GM23338 (cell line): Measurements from ENCODE around the gene SERPINA1. TPM values are rescaled to one million over a fixed set of nuclear protein-coding genes. Genes with fewer than 3 reads are reported as not detected.
"Not testable (repeated sequence)": the region's sequence is repeated elsewhere in the genome, so short reads cannot be mapped to it uniquely, and the experiment has no call there.

Experiments used
- ATAC-seq: fragments of 200-7000 bp; cut with Tn5 transposase; 3 replicates; pipeline ENCODE4 v1.9.1; 2020
- DNase-seq: peaks from one replicate; pipeline ENCODE4 v3.0.0-alpha.2; 2015; ENCODE audit warnings: low spot score
- H2AFZ ChIP-seq: fragments of 200-600 bp; sonication (generic); 2 replicates; pipeline ENCODE4 v1.8.0; 2016; ENCODE audit warnings: antibody characterized with exemption, mild to moderate bottlenecking, moderate library complexity
- H3F3A ChIP-seq: fragments of 200-600 bp; sonication (generic); replicated peaks from 2 replicates; pipeline ENCODE4 v1.8.0; 2017; ENCODE audit warnings: antibody characterized with exemption, mixed run types, low read depth
- H3K27ac ChIP-seq: fragments of 200-600 bp; sonication (generic); 2 replicates; pipeline ENCODE4 v1.6.1; 2016; ENCODE audit warnings: low read depth
- H3K27me3 ChIP-seq: fragments of 200-600 bp; sonication (generic); 2 replicates; pipeline ENCODE4 v1.8.0; 2016; ENCODE audit warnings: mild to moderate bottlenecking, mixed run types, moderate library complexity; ENCODE audit not compliant: insufficient read depth
- H3K36me3 ChIP-seq: fragments of 200-600 bp; sonication (generic); 2 replicates; pipeline ENCODE4 v1.8.0; 2016; ENCODE audit warnings: mild to moderate bottlenecking; ENCODE audit not compliant: insufficient read depth
- H3K4me1 ChIP-seq: fragments of 200-600 bp; sonication (generic); 2 replicates; pipeline ENCODE4 v1.8.0; 2016; ENCODE audit warnings: mild to moderate bottlenecking, moderate library complexity; ENCODE audit not compliant: insufficient read depth
- H3K4me2 ChIP-seq: fragments of 200-600 bp; sonication (generic); 2 replicates; pipeline ENCODE4 v1.7.1; 2017; ENCODE audit warnings: mixed run types
- H3K4me3 ChIP-seq: fragments of 200-600 bp; sonication (generic); 2 replicates; pipeline ENCODE4 v1.6.1; 2016; ENCODE audit warnings: mixed run types
- H3K79me2 ChIP-seq: fragments of 200-600 bp; sonication (generic); replicated peaks from 2 replicates; pipeline ENCODE4 v1.8.0; 2017; ENCODE audit warnings: mild to moderate bottlenecking; ENCODE audit not compliant: insufficient read depth
- H3K9me2 ChIP-seq: fragments of 200-600 bp; sonication (generic); 2 replicates; pipeline ENCODE4 v1.8.0; 2017; ENCODE audit not compliant: insufficient read depth
- H4K20me1 ChIP-seq: fragments of 200-600 bp; sonication (generic); replicated peaks from 2 replicates; pipeline ENCODE4 v1.8.0; 2017; ENCODE audit warnings: mild to moderate bottlenecking; ENCODE audit not compliant: insufficient read depth
- H3K27ac Mint-ChIP-seq: 2 replicates; pipeline ENCODE4 v1.8.0; 2020; ENCODE audit warnings: inconsistent platforms, mild to moderate bottlenecking, moderate library complexity, mixed read lengths
- H3K27me3 Mint-ChIP-seq: 3 replicates; pipeline ENCODE4 v1.8.0; 2022; ENCODE audit warnings: low read depth, mild to moderate bottlenecking, moderate library complexity, mixed read lengths, inconsistent platforms; ENCODE audit not compliant: insufficient read depth, poor library complexity
- H3K36me3 Mint-ChIP-seq: 3 replicates; pipeline ENCODE4 v1.8.0; 2021; ENCODE audit warnings: low read depth, mild to moderate bottlenecking, inconsistent platforms, moderate library complexity, mixed read lengths
- H3K4me1 Mint-ChIP-seq: 3 replicates; pipeline ENCODE4 v1.8.0; 2020; ENCODE audit warnings: mild to moderate bottlenecking, inconsistent platforms, mixed read lengths
- H3K4me3 Mint-ChIP-seq: 3 replicates; pipeline ENCODE4 v1.8.0; 2021; ENCODE audit warnings: moderate library complexity, mild to moderate bottlenecking, inconsistent platforms, mixed read lengths
- H3K9me3 Mint-ChIP-seq: 3 replicates; pipeline ENCODE4 v1.8.0; 2020; ENCODE audit warnings: moderate library complexity, mild to moderate bottlenecking, inconsistent platforms, mixed read lengths
- CREB1 ChIP-seq: fragments of 250-450 bp; sonication (Bioruptor Pico); IDR thresholded peaks from 2 replicates; pipeline ENCODE4 v1.5.0; 2020; ENCODE audit warnings: low read depth, mild to moderate bottlenecking, moderate library complexity
- CTCF ChIP-seq, 2 experiments: fragments of 200-600 bp in 1 of 2; sonication (generic) in 1 of 2; conservative IDR thresholded peaks; 2 replicates each; pipeline versions ENCODE4 v1.5.1 to v1.6.1; 2016 to 2017; ENCODE audit warnings: antibody characterized with exemption in 2 of 2, low read depth in 2 of 2, mild to moderate bottlenecking in 2 of 2, moderate library complexity in 1 of 2
- ETS1 ChIP-seq: IDR thresholded peaks from 2 replicates; pipeline ENCODE4 v1.6.1; 2016; ENCODE audit warnings: antibody characterized with exemption
- EZH2 ChIP-seq: fragments of 200-600 bp; sonication (generic); IDR thresholded peaks from one replicate; pipeline ENCODE4 v1.8.0; 2017; ENCODE audit warnings: antibody characterized with exemption, mild to moderate bottlenecking, low read depth; ENCODE audit not compliant: unreplicated experiment
- POLR2AphosphoS5 ChIP-seq: IDR thresholded peaks from 2 replicates; pipeline ENCODE4 v1.6.1; 2016; ENCODE audit warnings: antibody characterized with exemption, low read depth
- REST ChIP-seq: IDR thresholded peaks from one replicate; pipeline ENCODE4 v1.6.1; 2018; ENCODE audit warnings: antibody characterized with exemption; ENCODE audit not compliant: unreplicated experiment
- ZNF462 ChIP-seq: fragments of 250-450 bp; sonication (Bioruptor Pico); IDR thresholded peaks from 2 replicates; pipeline ENCODE4 v1.5.0; 2020; ENCODE audit warnings: mild to moderate bottlenecking, moderate library complexity
- polyA plus RNA-seq: library from polyadenylated mRNA; unstranded; fragments of >200 nt; fragmentation: Nextera tagmentation; extraction: Ambion mirVana; gene quantifications from 2 replicates; pipeline ENCODE4 v1.2.1, GENCODE V29; 2016
- total RNA-seq: library from RNA; depleted of rRNA; stranded (reverse); fragments of >200 nt; shearing (Covaris generic); gene quantifications from 2 replicates; pipeline ENCODE4 v1.2.3, GENCODE V29; 2014

Gene SERPINA1
- total and polyA plus RNA-seq, 2 experiments from 2014 or later, result not detected

- H3K79me2 ChIP-seq, H3K27ac ChIP-seq, H3K36me3 ChIP-seq, H2AFZ ChIP-seq, DNase-seq, H3K27ac Mint-ChIP-seq, H3K4me3 Mint-ChIP-seq, H3K4me1 ChIP-seq, H3K27me3 Mint-ChIP-seq, H3K9me2 ChIP-seq, H3K4me2 ChIP-seq, H4K20me1 ChIP-seq, H3K9me3 Mint-ChIP-seq, H3K36me3 Mint-ChIP-seq, ATAC-seq, H3K4me1 Mint-ChIP-seq, H3F3A ChIP-seq, H3K4me3 ChIP-seq, H3K27me3 ChIP-seq: not testable (repeated sequence)
These were observed 42.2 kb downstream of the SERPINA1 start for GRCh38 chr14:94346065-94346786.

- Histone ChIP-seq H3K9me2 (peaks cover 6% of the 10 kb centered on the region; the same call in 1 of the 2 replicates), H3F3A (no peaks in the 10 kb centered on the region), H3K27me3 (no peaks in the 10 kb centered on the region), H3K4me2 (no peak overlapping the region), H3K79me2 (no peaks in the 10 kb centered on the region), H4K20me1 (no peaks in the 10 kb centered on the region), H2AFZ (no peak overlapping the region), H3K4me1 (no peaks in the 10 kb centered on the region), H3K4me3 (no peak overlapping the region), H3K36me3 (no peaks in the 10 kb centered on the region), H3K27ac (no peak overlapping the region)
- H3K36me3 Mint-ChIP-seq, result no peaks in the 10 kb centered on the region
- H3K27ac Mint-ChIP-seq, result no peak overlapping the region
- H3K27me3 Mint-ChIP-seq, result no peaks in the 10 kb centered on the region
- no peak overlapping the region for H3K4me3 Mint-ChIP-seq
- no peaks in the 10 kb centered on the region for H3K4me1 Mint-ChIP-seq
- no peak for ATAC-seq
- H3K9me3 Mint-ChIP-seq, result no peaks in the 10 kb centered on the region
- no peak for DNase-seq
- no peak for TF ChIP-seq ETS1
- no peak for TF ChIP-seq POLR2AphosphoS5
- no peak for TF ChIP-seq ZNF462 (CRISPR knock-in tag)
- TF ChIP-seq REST, result no peak
- TF ChIP-seq CTCF (conservative IDR thresholded peaks at IDR 0.05; ENCODE audit: low read depth in 2 of 2), result no peak
- TF ChIP-seq EZH2, result no peak
- TF ChIP-seq CREB1 (CRISPR knock-in tag), result no peak
These were observed 42.9 kb downstream of the SERPINA1 start for GRCh38 chr14:94345344-94346064.
